T-cell (primary cell): ENCODE results near the gene GAGE12J. TPM values are rescaled to one million over a fixed set of nuclear protein-coding genes. Genes with fewer than 3 reads are reported as not detected.
"Not testable (repeated sequence)": the region's sequence is repeated elsewhere in the genome, so short reads cannot be mapped to it uniquely, and the experiment has no call there.

Experiments used
- ATAC-seq, 4 experiments: fragments of 200-7000 bp in 3 of 4; fragments of 150-1000 bp in 1 of 4; cut with Tn5 transposase; replicated peaks in 1 of 4; 1 replicate in 3 of 4; 2 replicates in 1 of 4; pipeline ENCODE4 v1.10.0; 2021; ENCODE audit warnings: moderate library complexity in 3 of 4, mild to moderate bottlenecking in 2 of 4, moderate number of reproducible peaks in 1 of 4
- CTCF ChIA-PET, 2 donors: fragments of 300-600 bp; sonication (Branson Sonifier 250); formaldehyde crosslinking; loops; one replicate each; lab custom pipeline; 2022; ENCODE audit warnings: antibody characterized with exemption in 2 of 2; lab: Charles Lee
- POLR2A ChIA-PET, 2 donors: fragments of 300-600 bp; sonication (Branson Sonifier 250); formaldehyde crosslinking; loops; one replicate each; lab custom pipeline; 2022; ENCODE audit warnings: antibody characterized with exemption in 2 of 2; lab: Charles Lee
- DNase-seq, 35 experiments: peaks; one replicate each; pipeline versions ENCODE4 v3.0.0 to v3.0.0-alpha.2; 2013 to 2023
- H3K27ac ChIP-seq: one replicate; pipeline ENCODE4 v1.5.1; 2013; ENCODE audit warnings: low read length
- H3K27me3 ChIP-seq, 2 experiments: replicated peaks in 1 of 2; 1 replicate in 1 of 2; 2 replicates in 1 of 2; pipeline versions ENCODE4 v1.6.1 to v1.7.0; 2013; ENCODE audit warnings: low read length in 1 of 2, mixed read lengths in 1 of 2; ENCODE audit not compliant: control insufficient read depth in 2 of 2, insufficient read depth in 2 of 2; ENCODE audit errors: extremely low read depth in 1 of 2
- H3K36me3 ChIP-seq, 2 donors: 1 replicate in 1 of 2; 2 replicates in 1 of 2; pipeline versions ENCODE4 v1.6.1 to v1.7.0; 2013; ENCODE audit warnings: low read length in 1 of 2; ENCODE audit not compliant: control insufficient read depth in 2 of 2, insufficient read depth in 1 of 2; ENCODE audit errors: extremely low read depth in 1 of 2
- H3K4me1 ChIP-seq, 2 experiments: 1 replicate in 1 of 2; 2 replicates in 1 of 2; pipeline versions ENCODE4 v1.6.1 to v1.7.0; 2013; ENCODE audit warnings: low read length in 2 of 2, mixed read lengths in 1 of 2; ENCODE audit not compliant: insufficient read depth in 2 of 2, control insufficient read depth in 1 of 2; ENCODE audit errors: extremely low read depth in 1 of 2
- H3K4me3 ChIP-seq, 2 donors: 1 replicate in 1 of 2; 2 replicates in 1 of 2; pipeline versions ENCODE4 v1.5.1 to v1.7.0; 2013; ENCODE audit warnings: mild to moderate bottlenecking in 2 of 2, low read length in 1 of 2, moderate library complexity in 1 of 2; ENCODE audit not compliant: control insufficient read depth in 1 of 2; ENCODE audit errors: extremely low read depth in 1 of 2
- H3K9me3 ChIP-seq: 2 replicates; pipeline ENCODE4 v1.7.0; 2013
- H3K27ac Mint-ChIP-seq, 2 donors: one replicate each; pipeline ENCODE4 v1.8.0; 2020 to 2021; ENCODE audit warnings: mild to moderate bottlenecking in 2 of 2, mixed read lengths in 2 of 2
- H3K27me3 Mint-ChIP-seq, 2 donors: one replicate each; pipeline ENCODE4 v1.8.0; 2021 to 2022; ENCODE audit warnings: mixed read lengths in 2 of 2
- H3K36me3 Mint-ChIP-seq: one replicate; pipeline ENCODE4 v1.8.0; 2021; ENCODE audit warnings: mixed read lengths
- H3K4me1 Mint-ChIP-seq, 3 donors: one replicate each; pipeline ENCODE4 v1.8.0; 2020 to 2022; ENCODE audit warnings: mixed read lengths in 3 of 3, mild to moderate bottlenecking in 1 of 3
- H3K4me3 Mint-ChIP-seq, 3 donors: one replicate each; pipeline ENCODE4 v1.8.0; 2020 to 2022; ENCODE audit warnings: mild to moderate bottlenecking in 3 of 3, mixed read lengths in 3 of 3, moderate library complexity in 3 of 3
- H3K9me3 Mint-ChIP-seq, 3 donors: one replicate each; pipeline ENCODE4 v1.8.0; 2020 to 2022; ENCODE audit warnings: mixed read lengths in 3 of 3
- WGBS: methylation state at CpG from one replicate; pipeline ENCODE4 v1.1.5; 2013; ENCODE audit warnings: missing lambda C conversion rate; ENCODE audit not compliant: insufficient coverage; 5-methylcytosine and 5-hydroxymethylcytosine counted together
- total RNA-seq, 35 experiments: library from RNA in 6 of 35; stranded (reverse) in 6 of 35; fragments of 120-200 nt in 1 of 35; gene quantifications; one replicate each; pipeline versions ENCODE4 v1.2.1 to v1.2.4 and lab custom pipeline; 2013 to 2026

Gene GAGE12J
- total RNA-seq, 5 donors from 2014 or later (not counting 1 experiment from before 2014, with no cell fraction given), result not detected

GRCh38 chrX:49290215-49290614 is 31.6 kb upstream of the GAGE12J start:
- Mint-ChIP-seq H3K4me1 (peaks cover 31 to 48% (median 40%) of the 10 kb centered on the region in 3 donors), H3K4me3 (no peak overlapping the region), H3K27me3 (peaks cover 0 to 7% of the 10 kb centered on the region in 2 donors), H3K36me3 (no peaks in the 10 kb centered on the region), H3K27ac (no peak overlapping the region), H3K9me3 (no peaks in the 10 kb centered on the region)
- ChIA-PET CTCF (no interaction called here), POLR2A (no interaction called here)
- 60% methylated on average over 1 of the region's 7 CpGs for WGBS
- Histone ChIP-seq H3K36me3 (peaks cover 2 to 4% of the 10 kb centered on the region in 2 donors), H3K4me1 (peaks cover 0 to 24% of the 10 kb centered on the region in 2 experiments), H3K27ac (no peak overlapping the region), H3K4me3 (no peak overlapping the region), H3K9me3 (no peaks in the 10 kb centered on the region), H3K27me3 (no peaks in the 10 kb centered on the region)
- no peak for ATAC-seq
- no peak for DNase-seq

- Histone ChIP-seq H3K27me3 (no peaks in the 10 kb centered on the region), H3K4me3 (no peak overlapping the region), H3K27ac (no peak overlapping the region), H3K4me1 (peaks cover 0 to 24% of the 10 kb centered on the region in 2 experiments), H3K9me3 (no peaks in the 10 kb centered on the region), H3K36me3 (no peaks in the 10 kb centered on the region)
- H3K36me3 Mint-ChIP-seq, result no peaks in the 10 kb centered on the region
- peaks cover 0 to 10% of the 10 kb centered on the region in 2 donors for H3K27me3 Mint-ChIP-seq
- peaks cover 34 to 54% (median 47%) of the 10 kb centered on the region in 3 donors for H3K4me1 Mint-ChIP-seq
- peak overlapping the region in 2 of 3 donors; percentile 0 to 28 for H3K4me3 Mint-ChIP-seq
- WGBS, result 42% methylated on average over 4 of the region's 11 CpGs
- POLR2A ChIA-PET, result no interaction called here
- ATAC-seq, result peak; percentile 77 to 84 (median 80)
- H3K9me3 Mint-ChIP-seq, result no peaks in the 10 kb centered on the region
- CTCF ChIA-PET, result interaction anchor here in 1 of 2 donors (1.2 kb wide), 1 partner anchor 101 kb away, joined by 3 read pairs; no protein-coding TSS in a partner anchor
- peak in 33 of 35 experiments; percentile 32 to 76 (median 59) for DNase-seq
- peak overlapping the region; percentile 79 to 87 for H3K27ac Mint-ChIP-seq
Observed at GRCh38 chrX:49291615-49292337, 30.1 kb upstream of the GAGE12J start.

GRCh38 chrX:49292400-49293362 is 29.2 kb upstream of the GAGE12J start:
- H3K4me1 Mint-ChIP-seq, result peaks cover 31 to 47% (median 40%) of the 10 kb centered on the region in 3 donors
- Histone ChIP-seq H3K4me1 (peaks cover 0 to 20% of the 10 kb centered on the region in 2 experiments), H3K36me3 (no peaks in the 10 kb centered on the region), H3K4me3 (no peak overlapping the region), H3K27ac (no peak overlapping the region), H3K9me3 (no peaks in the 10 kb centered on the region), H3K27me3 (no peaks in the 10 kb centered on the region)
- H3K27ac Mint-ChIP-seq, result peak overlapping the region in 1 of 2 donors; percentile 15
- H3K9me3 Mint-ChIP-seq, result no peaks in the 10 kb centered on the region
- peak overlapping the region in 1 of 3 donors; percentile 0 for H3K4me3 Mint-ChIP-seq
- CTCF ChIA-PET, result interaction anchor here (0.5 to 1.0 kb wide), 3 partner anchors 12 to 461 kb away, joined by 3 to 5 read pairs (median 4); no protein-coding TSS in a partner anchor
- no peaks in the 10 kb centered on the region for H3K36me3 Mint-ChIP-seq
- POLR2A ChIA-PET, result no interaction called here
- H3K27me3 Mint-ChIP-seq, result peaks cover 0 to 13% of the 10 kb centered on the region in 2 donors
- ATAC-seq (no peak), DNase-seq (no peak)
- 94% methylated on average over 3 of the region's 17 CpGs for WGBS

GRCh38 chrX:49299293-49299692 is 22.5 kb upstream of the GAGE12J start:
- H3K4me1 Mint-ChIP-seq, CTCF ChIA-PET, H3K36me3 Mint-ChIP-seq, H3K9me3 ChIP-seq, H3K27me3 ChIP-seq, H3K4me3 ChIP-seq, H3K9me3 Mint-ChIP-seq, H3K4me1 ChIP-seq, POLR2A ChIA-PET, DNase-seq, ATAC-seq, H3K4me3 Mint-ChIP-seq, H3K27ac Mint-ChIP-seq, H3K36me3 ChIP-seq, H3K27ac ChIP-seq: not testable (repeated sequence)
- WGBS, result 100% methylated on average over 1 of the region's 5 CpGs
- peaks cover 0 to 25% of the 10 kb centered on the region in 2 donors for H3K27me3 Mint-ChIP-seq

GRCh38 chrX:49300703-49301102 is 21.1 kb upstream of the GAGE12J start:
- no peaks in the 10 kb centered on the region for H3K4me1 ChIP-seq
- Mint-ChIP-seq H3K4me1 (peaks cover 3 to 7% (median 7%) of the 10 kb centered on the region in 3 donors), H3K4me3 (no peak overlapping the region), H3K27me3 (peaks cover 0 to 25% of the 10 kb centered on the region in 2 donors), H3K36me3 (no peaks in the 10 kb centered on the region), H3K9me3 (no peaks in the 10 kb centered on the region), H3K27ac (no peak overlapping the region)
- DNase-seq, result no peak
- no peaks in the 10 kb centered on the region for H3K9me3 ChIP-seq
- no peak overlapping the region for H3K27ac ChIP-seq
- H3K27me3 ChIP-seq, result no peaks in the 10 kb centered on the region
- ChIA-PET CTCF (no interaction called here), POLR2A (interaction anchor here in 1 of 2 donors (0.6 kb wide), 1 partner anchor 89 kb away, joined by 3 read pairs; no protein-coding TSS in a partner anchor)
- H3K4me3 ChIP-seq, result no peak overlapping the region
- no peak for ATAC-seq
- no CpG with 5 or more reads among the region's 1 CpG for WGBS
- H3K36me3 ChIP-seq, result no peaks in the 10 kb centered on the region

- 84% methylated on average over 5 of the region's 15 CpGs for WGBS
- ATAC-seq, result no peak
Observed at GRCh38 chrX:49303346-49303745, 18.5 kb upstream of the GAGE12J start, which contains the start of gene GAGE10. Gene GAGE10 (plus strand): TSS chrX:49303646. CDS start chrX:49304860, 1,214 bp downstream.

More at GRCh38 chrX:49303346-49303745, 18.5 kb upstream of the GAGE12J start, which contains the start of gene GAGE10:
- Histone ChIP-seq H3K4me1 (peaks cover 0 to 3% of the 10 kb centered on the region in 2 experiments), H3K4me3 (no peak within 1 kb of the TSS), H3K27me3 (no peaks in the 10 kb centered on the region), H3K27ac (no peak within 1 kb of the TSS), H3K36me3 (no peaks in the 10 kb centered on the region), H3K9me3 (no peaks in the 10 kb centered on the region)
- ChIA-PET POLR2A (no interaction called here), CTCF (no interaction called here)
- no peaks in the 10 kb centered on the region for H3K36me3 Mint-ChIP-seq
- H3K4me1 Mint-ChIP-seq, result peaks cover 2 to 6% (median 5%) of the 10 kb centered on the region in 3 donors
- H3K9me3 Mint-ChIP-seq, result no peaks in the 10 kb centered on the region
- H3K4me3 Mint-ChIP-seq, result no peak within 1 kb of the TSS
- no peak within 1 kb of the TSS for H3K27ac Mint-ChIP-seq
- DNase-seq, result no peak
- peaks cover 0 to 16% of the 10 kb centered on the region in 2 donors for H3K27me3 Mint-ChIP-seq
